ENCODE results near the gene EIF4H.

The EIF4H gene

DNA sequence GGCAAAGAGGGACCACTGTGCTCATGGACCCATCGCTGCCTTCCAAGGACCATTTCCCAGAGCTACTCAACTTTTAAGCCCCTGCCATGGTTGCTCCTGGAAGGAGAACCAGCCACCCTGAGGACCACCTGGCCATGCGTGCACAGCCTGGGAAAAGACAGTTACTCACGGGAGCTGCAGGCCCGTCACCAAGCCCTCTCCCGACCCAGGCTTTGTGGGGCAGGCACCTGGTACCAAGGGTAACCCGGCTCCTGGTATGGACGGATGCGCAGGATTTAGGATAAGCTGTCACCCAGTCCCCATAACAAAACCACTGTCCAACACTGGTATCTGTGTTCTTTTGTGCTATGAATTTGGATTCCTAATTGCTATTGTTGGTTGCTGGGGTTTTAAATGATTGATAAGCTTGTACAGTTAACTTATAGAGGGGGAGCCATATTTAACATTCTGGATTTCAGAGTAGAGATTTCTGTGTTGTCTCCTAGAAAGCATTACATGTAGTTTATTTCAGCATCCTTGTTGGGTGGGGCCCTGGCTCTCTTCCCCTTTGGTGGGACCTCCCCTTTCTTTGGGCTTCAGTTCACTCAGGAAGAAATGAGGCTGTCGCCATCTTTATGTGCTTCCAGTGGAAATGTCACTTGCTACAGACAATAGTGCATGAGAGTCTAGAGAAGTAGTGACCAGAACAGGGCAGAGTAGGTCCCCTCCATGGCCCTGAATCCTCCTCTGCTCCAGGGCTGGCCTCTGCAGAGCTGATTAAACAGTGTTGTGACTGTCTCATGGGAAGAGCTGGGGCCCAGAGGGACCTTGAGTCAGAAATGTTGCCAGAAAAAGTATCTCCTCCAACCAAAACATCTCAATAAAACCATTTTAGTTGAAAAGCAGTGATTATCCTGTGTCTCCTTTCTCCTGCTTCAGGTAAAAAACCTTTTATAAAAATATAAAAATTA is 55.1 kb downstream of the EIF4H start:
- H3K9me3 ChIP-seq = no peaks in the 10 kb centered on the region
- H3K4me3 ChIP-seq (ENCODE audit: low read depth in 1 of 2, low read length in 1 of 2) = peak overlapping the region in 1 of 2 experiments; percentile 31
- H3K27ac ChIP-seq = peak overlapping the region; percentile 88
- H3K36me3 ChIP-seq = peaks cover 60% of the 10 kb centered on the region
- TF ChIP-seq, protein P1, sequence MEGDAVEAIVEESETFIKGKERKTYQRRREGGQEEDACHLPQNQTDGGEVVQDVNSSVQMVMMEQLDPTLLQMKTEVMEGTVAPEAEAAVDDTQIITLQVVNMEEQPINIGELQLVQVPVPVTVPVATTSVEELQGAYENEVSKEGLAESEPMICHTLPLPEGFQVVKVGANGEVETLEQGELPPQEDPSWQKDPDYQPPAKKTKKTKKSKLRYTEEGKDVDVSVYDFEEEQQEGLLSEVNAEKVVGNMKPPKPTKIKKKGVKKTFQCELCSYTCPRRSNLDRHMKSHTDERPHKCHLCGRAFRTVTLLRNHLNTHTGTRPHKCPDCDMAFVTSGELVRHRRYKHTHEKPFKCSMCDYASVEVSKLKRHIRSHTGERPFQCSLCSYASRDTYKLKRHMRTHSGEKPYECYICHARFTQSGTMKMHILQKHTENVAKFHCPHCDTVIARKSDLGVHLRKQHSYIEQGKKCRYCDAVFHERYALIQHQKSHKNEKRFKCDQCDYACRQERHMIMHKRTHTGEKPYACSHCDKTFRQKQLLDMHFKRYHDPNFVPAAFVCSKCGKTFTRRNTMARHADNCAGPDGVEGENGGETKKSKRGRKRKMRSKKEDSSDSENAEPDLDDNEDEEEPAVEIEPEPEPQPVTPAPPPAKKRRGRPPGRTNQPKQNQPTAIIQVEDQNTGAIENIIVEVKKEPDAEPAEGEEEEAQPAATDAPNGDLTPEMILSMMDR (IDR thresholded peaks at IDR 0.05) = no peak
- H3K4me1 ChIP-seq (ENCODE audit: control insufficient read depth in 1 of 2, insufficient read depth in 1 of 2, low read depth in 1 of 2, low read length in 1 of 2) = peaks cover 60 to 73% of the 10 kb centered on the region in 2 experiments
- H3K27me3 ChIP-seq = no peaks in the 10 kb centered on the region

DNA sequence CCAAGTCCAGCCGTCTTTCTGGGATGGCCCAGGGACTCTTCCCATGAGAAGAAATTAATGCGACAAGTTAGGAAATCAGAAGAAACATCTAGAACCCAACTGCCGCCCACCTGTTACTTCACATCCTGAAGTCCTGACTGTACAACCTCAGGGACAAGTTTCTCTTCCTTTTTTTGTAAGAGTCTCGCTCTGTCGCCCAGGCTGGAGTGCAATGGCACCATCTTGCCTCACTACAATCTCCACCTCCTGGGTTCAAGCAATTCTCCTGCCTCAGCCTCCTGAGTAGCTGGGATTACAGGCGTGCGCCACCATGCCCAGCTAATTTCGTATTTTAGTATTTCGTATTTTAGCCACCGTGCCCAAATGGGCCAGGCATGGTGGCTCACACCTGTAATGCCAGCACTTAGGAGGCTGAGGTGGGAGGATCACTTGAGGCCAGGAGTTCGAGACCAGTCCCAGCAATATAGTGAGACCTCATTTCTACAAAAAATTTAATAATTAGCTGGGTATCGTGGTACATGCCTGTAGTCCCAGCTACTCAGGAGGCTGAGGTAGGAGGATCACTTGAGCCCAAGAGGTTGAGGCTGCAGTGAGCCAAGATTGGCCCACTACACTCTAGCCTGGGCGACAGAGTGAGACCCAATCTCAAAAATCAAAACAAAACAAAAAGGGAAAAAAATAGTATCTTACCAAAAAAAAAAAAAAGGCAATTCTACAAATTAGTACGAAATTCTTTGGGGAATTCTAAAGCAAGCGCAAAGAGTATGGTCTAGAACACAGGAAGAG is 56.5 kb downstream of the EIF4H start:
- H3K4me3 ChIP-seq (ENCODE audit: low read depth in 1 of 2, low read length in 1 of 2) = peak overlapping the region; percentile 17 to 31

DNA sequence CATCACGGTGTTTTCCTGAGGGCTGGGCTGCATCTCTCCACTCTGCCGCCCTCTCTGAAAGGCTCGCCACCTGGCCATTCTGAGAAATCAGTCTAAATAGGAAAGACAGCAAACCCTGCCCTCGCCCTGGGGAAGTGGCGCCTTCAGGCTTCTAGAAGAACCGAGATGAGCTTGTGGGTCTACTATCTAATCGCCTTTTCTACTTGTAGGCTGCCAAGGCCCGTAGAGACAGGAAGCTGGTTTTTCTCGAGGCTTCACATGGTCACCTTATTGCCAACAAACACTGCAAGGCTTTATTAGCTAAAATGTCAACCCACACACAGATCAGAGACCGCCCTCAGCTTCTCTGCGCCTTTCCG is 57.1 kb downstream of the EIF4H start:
- TF ChIP-seq, protein P1 (IDR thresholded peaks at IDR 0.05) = no peak
- Histone ChIP-seq H3K4me3 (ENCODE audit: low read depth in 1 of 2, low read length in 1 of 2) (no peak overlapping the region), H3K27ac (peak overlapping the region; percentile 88), H3K9me3 (no peaks in the 10 kb centered on the region), H3K4me1 (ENCODE audit: control insufficient read depth in 1 of 2, insufficient read depth in 1 of 2, low read depth in 1 of 2, low read length in 1 of 2) (peaks cover 47 to 54% of the 10 kb centered on the region in 2 experiments), H3K36me3 (peaks cover 63% of the 10 kb centered on the region), H3K27me3 (no peaks in the 10 kb centered on the region)

More for the DNA sequence above, 56.5 kb downstream of the EIF4H start:
- Histone ChIP-seq H3K36me3 (peaks cover 60% of the 10 kb centered on the region), H3K27ac (peak overlapping the region; percentile 88), H3K4me1 (ENCODE audit: control insufficient read depth in 1 of 2, insufficient read depth in 1 of 2, low read depth in 1 of 2, low read length in 1 of 2) (peaks cover 53 to 60% of the 10 kb centered on the region in 2 experiments), H3K27me3 (no peaks in the 10 kb centered on the region), H3K9me3 (no peaks in the 10 kb centered on the region)
- TF ChIP-seq, protein P1 (IDR thresholded peaks at IDR 0.05) = no peak

DNA sequence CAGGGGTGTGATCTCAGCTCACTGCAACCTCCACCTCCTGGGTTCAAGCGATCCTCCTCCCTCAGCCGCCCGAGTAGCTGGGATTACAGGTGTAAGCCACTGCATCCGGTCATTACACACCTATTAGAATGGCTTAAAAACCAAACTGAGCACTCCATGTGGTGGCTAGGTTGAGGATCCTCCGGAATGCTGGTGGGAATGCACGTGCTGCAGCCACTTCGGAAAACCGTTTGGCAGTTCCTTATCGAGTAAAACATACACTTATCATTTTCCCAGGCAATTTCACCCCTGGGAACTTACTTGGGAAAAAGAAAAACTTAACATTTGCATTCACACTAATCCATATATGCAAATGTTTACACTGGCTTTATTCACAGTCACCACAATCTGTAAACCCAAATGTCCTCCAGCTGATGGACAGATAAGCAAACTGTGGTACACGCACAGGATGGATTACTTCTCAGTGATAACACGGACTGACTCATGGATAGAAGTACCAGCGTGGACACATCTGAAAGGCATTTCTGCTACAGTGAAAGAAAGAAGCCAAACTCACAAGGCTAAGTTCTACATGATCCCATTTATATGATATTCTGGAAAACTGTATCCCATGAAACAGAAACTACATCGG is 59.6 kb downstream of the EIF4H start:
- Histone ChIP-seq H3K4me1 (ENCODE audit: control insufficient read depth in 1 of 2, insufficient read depth in 1 of 2, low read depth in 1 of 2, low read length in 1 of 2) (peaks cover 27 to 30% of the 10 kb centered on the region in 2 experiments), H3K4me3 (ENCODE audit: low read depth in 1 of 2, low read length in 1 of 2) (no peak overlapping the region), H3K27me3 (no peaks in the 10 kb centered on the region), H3K36me3 (peaks cover 80% of the 10 kb centered on the region), H3K27ac (no peak overlapping the region), H3K9me3 (no peaks in the 10 kb centered on the region)
- TF ChIP-seq, protein P1 (IDR thresholded peaks at IDR 0.05) = no peak

DNA sequence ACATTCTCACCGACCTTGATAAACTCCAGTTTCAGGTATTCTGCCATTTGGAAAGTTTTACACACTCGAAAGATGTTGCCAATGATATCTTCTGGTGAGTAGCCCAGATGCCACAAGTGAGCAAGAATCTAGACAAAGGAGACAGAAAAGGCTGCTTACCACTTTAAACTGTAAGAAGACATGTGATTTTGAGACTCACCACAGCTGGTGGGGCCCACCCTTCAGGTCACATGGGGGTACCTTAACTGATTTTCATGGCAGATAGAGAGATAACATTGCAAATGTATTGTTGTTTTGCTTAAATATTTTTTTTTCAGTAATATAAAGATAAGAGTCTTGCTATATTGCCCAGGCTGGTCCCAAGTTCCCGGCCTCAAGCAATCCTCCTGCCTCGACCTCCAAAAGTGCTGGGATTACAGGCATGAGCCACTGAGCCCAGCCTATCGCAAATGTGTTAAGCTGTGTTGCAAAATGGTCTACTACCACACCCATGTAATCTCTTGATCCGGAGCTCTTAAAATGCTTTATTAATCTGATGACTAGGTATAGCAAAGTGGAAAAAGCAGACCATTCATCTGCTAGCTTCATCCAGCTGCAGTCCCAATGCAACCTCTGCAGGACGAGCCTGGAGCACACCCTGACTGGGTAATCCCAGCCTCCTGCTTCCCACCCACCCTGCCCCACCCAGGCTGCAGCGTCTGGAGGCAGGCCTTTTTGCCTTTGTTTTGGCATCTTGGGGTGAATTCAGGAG is 61.5 kb downstream of the EIF4H start:
- TF ChIP-seq, protein P1 (IDR thresholded peaks at IDR 0.05) = no peak
- Histone ChIP-seq H3K36me3 (peaks cover 87% of the 10 kb centered on the region), H3K27ac (no peak overlapping the region), H3K9me3 (no peaks in the 10 kb centered on the region), H3K27me3 (no peaks in the 10 kb centered on the region), H3K4me3 (ENCODE audit: low read depth in 1 of 2, low read length in 1 of 2) (no peak overlapping the region), H3K4me1 (ENCODE audit: control insufficient read depth in 1 of 2, insufficient read depth in 1 of 2, low read depth in 1 of 2, low read length in 1 of 2) (peaks cover 8 to 11% of the 10 kb centered on the region in 2 experiments)

Data from neutrophil (primary cell).